Fibroblast of the aortic adventitia (primary cell): ENCODE results near the gene PRKG1. TPM values are rescaled to one million over a fixed set of nuclear protein-coding genes. Genes with fewer than 3 reads are reported as not detected.

Source experiments
- DNase-seq: peaks from one replicate; pipeline ENCODE4 v3.0.0-alpha.2; 2010; ENCODE audit warnings: low read depth
- H3K4me3 ChIP-seq: 2 replicates; pipeline ENCODE4 v1.5.1; 2011; ENCODE audit warnings: low read depth, mild to moderate bottlenecking, control low read depth, low read length, moderate library complexity
- total RNA-seq: library from RNA; depleted of rRNA; stranded (reverse); fragments of >200 nt; gene quantifications from 2 replicates; pipeline ENCODE4 v1.2.3, GENCODE V29; 2012; ENCODE audit warnings: low replicate concordance
- TF ChIP-seq, protein P1 (sequence below): IDR thresholded peaks from 2 replicates; pipeline ENCODE4 v1.5.1; 2011; ENCODE audit warnings: mild to moderate bottlenecking, low read length, control low read depth, inconsistent platforms; ENCODE audit not compliant: insufficient read depth

Gene PRKG1
- total RNA-seq, 1 donor = 45.6 TPM

DNA sequence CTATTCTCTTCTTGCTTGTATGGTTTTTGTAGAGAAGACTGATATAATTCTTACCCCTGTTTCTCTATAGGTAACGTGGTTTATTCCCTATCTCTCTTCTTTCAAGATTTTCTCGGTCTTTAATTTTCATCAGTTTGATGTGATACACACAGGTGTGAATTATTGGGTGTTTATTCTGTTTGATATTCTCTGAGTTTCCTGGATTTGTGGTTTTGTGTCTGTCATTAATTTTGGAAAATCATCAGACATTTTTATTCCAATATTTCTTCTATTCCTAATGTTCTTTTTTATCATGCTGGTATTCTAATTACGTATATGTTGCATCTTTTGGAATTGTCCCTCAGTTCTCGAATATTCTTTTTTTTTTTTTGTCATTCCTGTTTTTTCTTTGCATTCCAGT, 850.1 kb downstream of the PRKG1 start:
- H3K4me3 ChIP-seq = no peak overlapping the region
- no peak for DNase-seq
- TF ChIP-seq, protein P1, sequence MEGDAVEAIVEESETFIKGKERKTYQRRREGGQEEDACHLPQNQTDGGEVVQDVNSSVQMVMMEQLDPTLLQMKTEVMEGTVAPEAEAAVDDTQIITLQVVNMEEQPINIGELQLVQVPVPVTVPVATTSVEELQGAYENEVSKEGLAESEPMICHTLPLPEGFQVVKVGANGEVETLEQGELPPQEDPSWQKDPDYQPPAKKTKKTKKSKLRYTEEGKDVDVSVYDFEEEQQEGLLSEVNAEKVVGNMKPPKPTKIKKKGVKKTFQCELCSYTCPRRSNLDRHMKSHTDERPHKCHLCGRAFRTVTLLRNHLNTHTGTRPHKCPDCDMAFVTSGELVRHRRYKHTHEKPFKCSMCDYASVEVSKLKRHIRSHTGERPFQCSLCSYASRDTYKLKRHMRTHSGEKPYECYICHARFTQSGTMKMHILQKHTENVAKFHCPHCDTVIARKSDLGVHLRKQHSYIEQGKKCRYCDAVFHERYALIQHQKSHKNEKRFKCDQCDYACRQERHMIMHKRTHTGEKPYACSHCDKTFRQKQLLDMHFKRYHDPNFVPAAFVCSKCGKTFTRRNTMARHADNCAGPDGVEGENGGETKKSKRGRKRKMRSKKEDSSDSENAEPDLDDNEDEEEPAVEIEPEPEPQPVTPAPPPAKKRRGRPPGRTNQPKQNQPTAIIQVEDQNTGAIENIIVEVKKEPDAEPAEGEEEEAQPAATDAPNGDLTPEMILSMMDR = no peak

DNA sequence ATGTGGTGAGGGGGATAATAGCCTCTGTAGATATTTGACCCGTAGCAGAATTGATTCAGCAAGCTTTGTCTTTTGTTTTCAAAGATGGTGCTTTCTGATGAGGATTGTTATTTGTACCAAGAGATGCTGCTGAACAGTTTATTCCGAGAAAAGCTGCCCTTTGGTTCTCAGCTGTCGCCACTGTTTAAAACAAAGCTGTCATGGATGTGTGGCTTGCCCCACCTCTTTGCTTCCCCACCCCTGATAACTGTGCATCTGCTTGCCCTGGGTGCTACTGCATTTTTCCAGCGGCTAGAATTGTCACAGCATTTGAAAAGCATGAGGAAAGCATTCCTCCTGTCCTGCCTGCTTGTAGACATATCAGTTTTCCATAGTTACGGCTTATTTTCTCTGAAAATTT, 852.0 kb downstream of the PRKG1 start:
- DNase-seq = no peak
- TF ChIP-seq, protein P1 = no peak
- no peak overlapping the region for H3K4me3 ChIP-seq

DNA sequence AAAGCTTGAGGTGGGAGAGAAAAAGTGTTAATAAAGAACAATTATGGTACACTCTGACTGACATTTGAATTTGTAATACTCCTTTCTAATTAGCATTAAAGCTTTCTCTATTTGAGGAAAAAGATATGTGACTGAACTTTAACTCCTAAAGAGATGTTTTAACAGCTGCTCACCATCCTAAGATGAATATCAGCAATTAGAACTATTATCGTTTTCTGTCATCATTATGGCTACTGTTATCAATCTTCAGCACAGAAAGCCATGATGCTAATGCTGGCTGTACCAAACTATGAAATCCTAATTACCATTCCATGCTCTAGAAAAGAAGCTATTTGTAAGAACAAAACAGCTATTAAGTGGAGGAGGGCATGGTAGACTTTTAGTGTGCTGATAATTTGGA, 853.9 kb downstream of the PRKG1 start:
- H3K4me3 ChIP-seq = no peak overlapping the region
- TF ChIP-seq, protein P1 = no peak
- no peak for DNase-seq

DNA sequence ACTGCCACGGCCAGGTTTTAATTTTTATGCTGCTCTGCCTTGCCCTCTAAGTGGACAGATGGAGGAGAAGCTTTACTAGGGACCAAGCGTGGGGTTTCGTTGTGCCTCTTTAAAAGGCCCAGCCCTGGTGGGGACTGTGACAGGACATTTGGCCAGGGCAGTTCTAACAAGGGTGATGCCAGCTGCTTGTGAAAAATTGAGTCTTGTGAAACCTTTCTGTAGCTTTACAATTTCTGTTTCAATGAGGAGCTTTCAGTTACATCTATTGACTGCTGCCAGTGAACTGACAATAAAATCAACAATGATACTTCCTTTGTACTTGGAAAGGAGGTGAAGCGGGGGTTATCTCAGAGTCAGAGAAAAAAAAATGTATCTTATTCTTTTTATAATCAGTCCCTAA, 858.2 kb downstream of the PRKG1 start:
- H3K4me3 ChIP-seq = no peak overlapping the region
- TF ChIP-seq, protein P1 = no peak
- no peak for DNase-seq

DNA sequence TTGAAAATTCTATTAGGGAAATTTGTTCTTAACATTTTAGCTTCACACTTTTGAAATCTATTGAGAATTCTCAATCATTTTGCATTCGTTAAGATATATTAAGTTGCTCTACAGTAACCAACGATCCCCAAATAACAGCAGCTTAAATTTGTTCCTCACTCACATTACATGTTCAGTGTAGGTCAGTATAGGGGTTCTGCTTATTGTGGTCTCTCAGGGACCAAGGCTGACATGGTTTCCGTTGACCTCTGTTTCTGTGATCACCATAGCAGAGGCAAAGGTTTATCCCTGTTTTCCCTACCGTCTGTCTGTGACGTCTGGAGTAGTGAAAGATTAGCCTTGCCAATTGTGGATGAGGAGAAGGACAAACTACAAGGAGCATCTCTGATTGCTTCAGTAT, 860.1 kb downstream of the PRKG1 start:
- no peak overlapping the region for H3K4me3 ChIP-seq
- TF ChIP-seq, protein P1 = no peak
- DNase-seq = no peak

DNA sequence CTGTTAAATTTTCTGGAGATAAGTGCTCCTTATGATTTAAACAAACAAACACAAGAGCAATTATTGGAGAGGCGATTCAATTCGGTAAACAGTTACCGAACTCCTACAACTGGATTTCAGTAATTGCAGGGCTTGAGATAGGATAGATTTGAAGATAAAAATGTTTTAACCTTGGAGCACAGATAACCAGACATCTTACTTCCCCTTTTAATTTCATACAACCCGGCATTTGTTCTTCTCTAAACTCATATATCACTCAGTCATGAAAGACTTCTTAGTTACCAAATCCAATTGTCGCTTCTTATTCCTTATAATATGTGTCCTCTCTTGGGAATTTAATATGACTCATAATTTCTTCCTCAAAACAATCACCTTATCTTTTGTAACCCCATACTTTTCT, 861.1 kb downstream of the PRKG1 start:
- no peak overlapping the region for H3K4me3 ChIP-seq
- TF ChIP-seq, protein P1 = no peak
- no peak for DNase-seq

DNA sequence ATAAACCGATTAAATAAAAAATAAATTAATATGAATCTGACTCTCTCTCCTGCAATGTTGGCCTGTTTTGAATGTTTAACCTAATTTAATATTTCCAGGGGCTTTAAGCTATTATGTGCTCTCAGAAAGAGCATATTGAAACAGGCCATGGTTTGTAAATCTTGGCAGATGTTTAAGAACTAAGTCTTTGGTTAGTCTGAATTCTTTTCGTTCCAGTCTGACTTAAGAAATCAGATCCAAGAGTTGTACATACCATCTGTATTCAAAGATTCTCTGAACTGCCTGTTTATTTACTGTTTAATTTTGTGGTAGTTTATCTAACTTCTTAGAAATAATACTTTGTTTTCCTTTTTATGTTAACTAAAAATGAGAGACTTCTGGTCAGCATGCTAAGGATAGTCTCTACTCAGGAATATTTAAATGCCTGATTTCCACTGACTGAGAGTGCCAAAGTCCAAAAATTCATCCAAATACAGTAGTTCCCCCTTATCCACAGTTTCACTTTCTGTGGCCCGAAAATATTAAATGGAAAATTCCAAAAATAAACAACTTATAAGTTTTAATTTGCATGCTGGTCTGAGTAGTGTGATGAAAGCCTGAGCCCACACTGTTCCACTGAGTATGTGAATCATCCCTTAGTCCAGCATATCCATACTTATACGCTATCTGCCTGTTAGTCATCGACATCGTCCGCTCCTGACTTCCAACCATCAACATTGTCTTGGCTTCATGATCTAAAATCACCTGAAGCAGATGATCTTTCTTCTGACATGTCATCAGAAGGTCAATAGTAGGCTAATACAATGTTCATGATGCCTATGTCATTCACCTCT, 863.2 kb downstream of the PRKG1 start:
- peak; percentile 85 for DNase-seq
- TF ChIP-seq, protein P1 = no peak
- H3K4me3 ChIP-seq = peak overlapping the region; percentile 41
